Calu3 (cell line): ENCODE results near the gene MARK3. TPM values are rescaled to one million over a fixed set of nuclear protein-coding genes. Genes with fewer than 3 reads are reported as not detected.

Source experiments
- BruUV-seq: library from RNA; stranded (reverse); fragments of 400-500 nt; replicated peaks from 2 replicates; lab custom pipeline; 2021; lab: Mats Ljungman, UMichigan
- CTCF ChIA-PET: fragments of 300-600 bp; sonication (Branson Sonifier 250); formaldehyde crosslinking; loops from one replicate; lab custom pipeline; 2022; ENCODE audit warnings: antibody characterized with exemption; lab: Charles Lee
- DNase-seq: peaks from one replicate; pipeline ENCODE4 v3.0.0; 2022
- H3K27ac Mint-ChIP-seq: one replicate; pipeline ENCODE4 v1.8.0; 2022; ENCODE audit warnings: mixed read lengths; ENCODE audit not compliant: unreplicated experiment
- H3K27me3 Mint-ChIP-seq: one replicate; pipeline ENCODE4 v1.8.0; 2022; ENCODE audit warnings: mixed read lengths; ENCODE audit not compliant: unreplicated experiment
- H3K36me3 Mint-ChIP-seq: one replicate; pipeline ENCODE4 v1.8.0; 2022; ENCODE audit warnings: mild to moderate bottlenecking, moderate library complexity, mixed read lengths; ENCODE audit not compliant: insufficient read depth, unreplicated experiment
- H3K4me1 Mint-ChIP-seq: one replicate; pipeline ENCODE4 v1.8.0; 2022; ENCODE audit warnings: mild to moderate bottlenecking, low read depth, mixed read lengths; ENCODE audit not compliant: unreplicated experiment
- H3K4me3 Mint-ChIP-seq: one replicate; pipeline ENCODE4 v1.8.0; 2022; ENCODE audit warnings: mild to moderate bottlenecking, low read depth, moderate library complexity, mixed read lengths; ENCODE audit not compliant: unreplicated experiment
- H3K9me3 Mint-ChIP-seq: one replicate; pipeline ENCODE4 v1.8.0; 2022; ENCODE audit warnings: low read depth, mixed read lengths; ENCODE audit not compliant: unreplicated experiment
- intact Hi-C: fragments of 100-400 bp; cut with micrococcal nuclease; formaldehyde crosslinking; loops from one replicate; pipeline ENCODE4 v1.10.0; 2022; ENCODE audit not compliant: unreplicated experiment
- total RNA-seq: library from RNA; stranded (reverse); gene quantifications from 2 replicates; pipeline ENCODE4 v1.2.3, GENCODE V29; 2022
- TF ChIP-seq, protein P1 (sequence below): fragments of 200-600 bp; IDR thresholded peaks from one replicate; pipeline ENCODE4 v1.8.0; 2022; ENCODE audit warnings: antibody characterized with exemption; ENCODE audit not compliant: unreplicated experiment

Gene MARK3
- total RNA-seq, 1 experiment from 2014 or later = 76.0 TPM

- Mint-ChIP-seq H3K36me3 (peaks cover 23% of the 10 kb centered on the region), H3K9me3 (peaks cover 4% of the 10 kb centered on the region), H3K4me1 (peaks cover 40% of the 10 kb centered on the region), H3K4me3 (no peak overlapping the region), H3K27me3 (no peaks in the 10 kb centered on the region), H3K27ac (peak overlapping the region; percentile 8)
- intact Hi-C loops = no loop called here
- peak; percentile 34 for DNase-seq
- CTCF ChIA-PET = interaction anchor here (0.6 to 1.9 kb wide), 3 partner anchors 12 to 97 kb away, joined by 4 to 5 read pairs (median 4); no protein-coding TSS in a partner anchor
- BruUV-seq = no TSS peak
- TF ChIP-seq, protein P1, sequence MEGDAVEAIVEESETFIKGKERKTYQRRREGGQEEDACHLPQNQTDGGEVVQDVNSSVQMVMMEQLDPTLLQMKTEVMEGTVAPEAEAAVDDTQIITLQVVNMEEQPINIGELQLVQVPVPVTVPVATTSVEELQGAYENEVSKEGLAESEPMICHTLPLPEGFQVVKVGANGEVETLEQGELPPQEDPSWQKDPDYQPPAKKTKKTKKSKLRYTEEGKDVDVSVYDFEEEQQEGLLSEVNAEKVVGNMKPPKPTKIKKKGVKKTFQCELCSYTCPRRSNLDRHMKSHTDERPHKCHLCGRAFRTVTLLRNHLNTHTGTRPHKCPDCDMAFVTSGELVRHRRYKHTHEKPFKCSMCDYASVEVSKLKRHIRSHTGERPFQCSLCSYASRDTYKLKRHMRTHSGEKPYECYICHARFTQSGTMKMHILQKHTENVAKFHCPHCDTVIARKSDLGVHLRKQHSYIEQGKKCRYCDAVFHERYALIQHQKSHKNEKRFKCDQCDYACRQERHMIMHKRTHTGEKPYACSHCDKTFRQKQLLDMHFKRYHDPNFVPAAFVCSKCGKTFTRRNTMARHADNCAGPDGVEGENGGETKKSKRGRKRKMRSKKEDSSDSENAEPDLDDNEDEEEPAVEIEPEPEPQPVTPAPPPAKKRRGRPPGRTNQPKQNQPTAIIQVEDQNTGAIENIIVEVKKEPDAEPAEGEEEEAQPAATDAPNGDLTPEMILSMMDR = no peak
Observed at GRCh38 chr14:103402695-103403094, 17.5 kb downstream of the MARK3 start.

DNA sequence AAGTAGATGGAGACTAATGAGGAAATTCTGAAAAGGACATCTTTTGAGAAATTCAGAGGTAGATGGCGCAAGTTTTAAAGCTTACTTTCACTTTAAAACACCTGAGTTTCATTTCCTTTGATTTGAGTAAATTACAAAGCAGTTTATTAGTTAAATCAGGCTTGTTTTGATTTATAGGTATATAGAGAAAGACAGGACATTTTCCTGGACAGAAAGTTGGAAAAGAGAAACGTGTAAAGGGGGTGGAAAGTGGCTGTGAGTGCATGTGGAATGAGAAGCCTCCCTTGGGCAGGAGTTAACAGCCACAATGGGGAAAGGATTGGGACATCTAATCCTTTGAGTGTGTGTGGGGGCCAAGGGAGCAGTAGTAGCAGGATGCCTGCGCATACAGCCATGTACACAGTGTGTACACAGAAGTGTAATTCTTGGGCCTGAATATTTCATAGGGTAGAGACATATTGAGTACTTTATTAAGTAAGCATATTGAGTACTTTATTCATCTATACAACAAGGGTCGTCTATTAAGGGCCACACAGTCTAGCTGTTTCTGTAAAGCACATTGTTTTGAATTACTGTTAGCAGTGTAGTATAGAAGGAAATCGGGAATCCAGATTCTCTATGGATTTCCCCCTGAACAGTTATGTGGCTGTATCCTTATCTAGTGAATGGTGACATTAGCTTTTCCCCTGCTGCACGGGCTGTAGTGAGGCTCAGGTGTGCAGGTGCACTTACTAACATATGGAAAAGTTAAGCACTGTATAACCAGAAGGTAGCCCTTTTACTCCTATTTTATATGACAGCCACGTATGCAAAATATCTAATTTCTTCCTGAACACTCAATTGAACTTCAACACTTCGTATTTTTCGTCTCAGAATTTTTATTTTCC is 19.1 kb downstream of the MARK3 start:
- H3K4me3 Mint-ChIP-seq = peak overlapping the region; percentile 2
- peaks cover 4% of the 10 kb centered on the region for H3K9me3 Mint-ChIP-seq
- BruUV-seq = no TSS peak
- TF ChIP-seq, protein P1 = no peak
- H3K4me1 Mint-ChIP-seq = peaks cover 30% of the 10 kb centered on the region
- intact Hi-C loops = no loop called here
- no peak for DNase-seq
- H3K27me3 Mint-ChIP-seq = no peaks in the 10 kb centered on the region
- peak overlapping the region; percentile 1 for H3K27ac Mint-ChIP-seq
- peaks cover 27% of the 10 kb centered on the region for H3K36me3 Mint-ChIP-seq
- CTCF ChIA-PET = interaction anchor here (1.2 to 1.9 kb wide), 2 partner anchors 11 to 14 kb away, joined by 3 to 5 read pairs; no protein-coding TSS in a partner anchor

DNA sequence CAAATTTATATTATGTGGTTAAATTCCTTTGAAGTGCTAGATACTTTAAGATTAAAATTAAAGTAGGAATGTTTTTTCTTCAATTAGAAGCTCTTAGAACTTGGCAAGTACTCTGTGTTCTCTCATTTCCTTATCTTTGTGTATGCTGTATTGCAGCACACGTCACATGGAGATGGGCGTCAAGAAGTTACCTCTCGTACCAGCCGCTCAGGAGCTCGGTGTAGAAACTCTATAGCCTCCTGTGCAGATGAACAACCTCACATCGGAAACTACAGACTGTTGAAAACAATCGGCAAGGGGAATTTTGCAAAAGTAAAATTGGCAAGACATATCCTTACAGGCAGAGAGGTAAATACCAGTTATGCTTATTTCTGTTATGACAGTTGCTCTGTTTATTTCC is 19.7 kb downstream of the MARK3 start:
- Mint-ChIP-seq H3K4me1 (peaks cover 30% of the 10 kb centered on the region), H3K27ac (no peak overlapping the region), H3K27me3 (no peaks in the 10 kb centered on the region), H3K4me3 (no peak overlapping the region), H3K9me3 (peaks cover 4% of the 10 kb centered on the region), H3K36me3 (peaks cover 27% of the 10 kb centered on the region)
- no peak for DNase-seq
- CTCF ChIA-PET = interaction anchor here (1.2 kb wide), 1 partner anchor 11 kb away, joined by 3 read pairs; no protein-coding TSS in a partner anchor
- BruUV-seq = no TSS peak
- intact Hi-C loops = no loop called here
- TF ChIP-seq, protein P1 = no peak

DNA sequence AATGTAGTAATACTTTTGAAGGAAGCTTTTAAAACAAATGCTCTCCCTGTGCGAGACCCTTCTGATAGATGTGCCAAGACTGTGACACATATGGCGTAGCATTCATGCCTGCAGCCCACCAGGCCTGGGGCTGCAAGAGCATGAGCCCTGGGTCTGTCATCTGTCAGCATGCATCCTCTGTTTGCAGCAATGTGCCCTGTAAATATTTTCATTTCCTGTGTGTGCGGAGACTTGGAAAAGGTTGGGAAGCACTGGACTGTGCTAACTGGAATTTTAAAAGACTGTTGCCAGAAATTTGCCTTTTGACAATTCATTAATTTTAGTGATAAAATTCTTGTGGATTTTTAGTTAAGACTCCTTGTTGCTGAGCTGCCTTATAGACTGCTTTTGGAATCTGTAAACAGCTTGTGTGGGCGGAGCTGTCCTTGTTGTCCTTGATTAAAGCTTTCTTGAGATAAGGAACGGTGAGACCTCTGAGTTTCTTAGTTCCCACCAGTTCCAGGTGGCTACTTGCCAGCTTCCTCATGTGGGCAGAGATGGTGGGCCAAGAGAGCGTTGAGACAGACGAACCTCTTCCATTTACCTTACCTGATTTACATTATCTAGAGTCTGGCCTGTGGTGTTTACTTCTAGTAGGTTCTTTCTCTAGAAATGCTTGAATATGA is 23.4 kb downstream of the MARK3 start:
- no peak overlapping the region for H3K27ac Mint-ChIP-seq
- H3K4me1 Mint-ChIP-seq = peaks cover 7% of the 10 kb centered on the region
- no TSS peak for BruUV-seq
- TF ChIP-seq, protein P1 = no peak
- no peak for DNase-seq
- intact Hi-C loops = no loop called here
- no peaks in the 10 kb centered on the region for H3K27me3 Mint-ChIP-seq
- CTCF ChIA-PET = no interaction called here
- H3K36me3 Mint-ChIP-seq = peaks cover 35% of the 10 kb centered on the region
- no peak overlapping the region for H3K4me3 Mint-ChIP-seq
- no peaks in the 10 kb centered on the region for H3K9me3 Mint-ChIP-seq
